HEK293 (cell line): ENCODE measurements around the gene CT45A1.
"Not testable (repeated sequence)": the region's sequence is repeated elsewhere in the genome, so short reads cannot be mapped to it uniquely, and the experiment has no call there.

Experiments
- CTCF ChIA-PET: fragments of 350-600 bp; formaldehyde crosslinking; extraction: SDS; loops from one replicate; lab custom pipeline; 2021; ENCODE audit warnings: antibody characterized with exemption; lab: Yijun Ruan, JAX
- POLR2A ChIA-PET: fragments of 300-600 bp; formaldehyde crosslinking; extraction: SDS; loops from one replicate; lab custom pipeline; 2020; ENCODE audit warnings: antibody characterized with exemption, inconsistent platforms; lab: Yijun Ruan, JAX
- H3K27ac ChIP-seq: fragments of 200-500 bp; sonication (Bioruptor generic); 2 replicates; pipeline ENCODE4 v1.5.1; 2014; ENCODE audit warnings: low read depth, low read length, control low read depth, inconsistent platforms; ENCODE audit errors: extremely low read depth
- H3K36me3 ChIP-seq, 2 experiments: fragments of 200-500 bp in 1 of 2; sonication (Bioruptor generic) in 1 of 2; 1 replicate in 1 of 2; 2 replicates in 1 of 2; pipeline ENCODE4 v1.5.1; 2014 to 2017; ENCODE audit warnings: inconsistent platforms in 2 of 2, low read length in 2 of 2; ENCODE audit not compliant: control insufficient read depth in 2 of 2, insufficient read depth in 1 of 2
- H3K4me1 ChIP-seq: fragments of 200-500 bp; sonication (Bioruptor generic); 2 replicates; pipeline ENCODE4 v1.5.1; 2014; ENCODE audit warnings: mild to moderate bottlenecking, low read length, inconsistent platforms; ENCODE audit not compliant: control insufficient read depth, insufficient read depth
- H3K4me3 ChIP-seq: 2 replicates; pipeline ENCODE4 v1.5.1; 2011; ENCODE audit warnings: low read depth, mild to moderate bottlenecking, control low read depth, low read length, moderate library complexity
- H3K9me3 ChIP-seq: fragments of 200-500 bp; sonication (Bioruptor generic); 2 replicates; pipeline ENCODE4 v1.5.1; 2014; ENCODE audit warnings: low read depth, low read length, inconsistent platforms; ENCODE audit not compliant: control insufficient read depth, insufficient read depth
- AEBP2 ChIP-seq: fragments of 450-650 bp; formaldehyde crosslinking; IDR thresholded peaks from 2 replicates; pipeline ENCODE4 v1.5.1; 2016; ENCODE audit warnings: missing biosample characterization, missing genetic modification characterization, borderline replicate concordance
- HOXD13 ChIP-seq: sonication (generic); formaldehyde crosslinking; IDR thresholded peaks from 2 replicates; pipeline ENCODE4 v1.8.0; 2022; ENCODE audit warnings: missing genetic modification reagents, borderline replicate concordance
- KLF10 ChIP-seq: fragments of 450-650 bp; IDR thresholded peaks from 2 replicates; pipeline ENCODE4 v1.5.1; 2018; ENCODE audit warnings: missing biosample characterization, mild to moderate bottlenecking, missing genetic modification characterization
- SALL2 ChIP-seq: fragments of 450-650 bp; formaldehyde crosslinking; IDR thresholded peaks from 2 replicates; pipeline ENCODE4 v1.5.0; 2017; ENCODE audit warnings: missing biosample characterization, mild to moderate bottlenecking, missing genetic modification characterization, borderline replicate concordance
- SCRT1 ChIP-seq: fragments of 450-650 bp; formaldehyde crosslinking; IDR thresholded peaks from 2 replicates; pipeline ENCODE4 v1.5.1; 2016; ENCODE audit warnings: missing biosample characterization, missing genetic modification characterization, borderline replicate concordance
- TRIM28 ChIP-seq: IDR thresholded peaks from 2 replicates; pipeline ENCODE4 v1.6.1; 2011; ENCODE audit warnings: low read length, control low read depth, borderline replicate concordance
- ZBTB1 ChIP-seq: fragments of 450-650 bp; formaldehyde crosslinking; IDR thresholded peaks from 2 replicates; pipeline ENCODE4 v1.5.1; 2016; ENCODE audit warnings: missing biosample characterization, missing genetic modification characterization
- ZBTB20 ChIP-seq: fragments of 450-650 bp; formaldehyde crosslinking; IDR thresholded peaks from 2 replicates; pipeline ENCODE4 v1.5.1; 2016; ENCODE audit warnings: missing biosample characterization, missing genetic modification characterization
- ZNF10 ChIP-seq: fragments of 450-650 bp; formaldehyde crosslinking; IDR thresholded peaks from 2 replicates; pipeline ENCODE4 v1.5.1; 2017; ENCODE audit warnings: missing biosample characterization, missing genetic modification characterization
- ZNF133 ChIP-seq: fragments of 450-650 bp; formaldehyde crosslinking; IDR thresholded peaks from 2 replicates; pipeline ENCODE4 v1.5.1; 2016; ENCODE audit warnings: missing biosample characterization, missing genetic modification characterization
- ZNF138 ChIP-seq: fragments of 450-650 bp; formaldehyde crosslinking; IDR thresholded peaks from 2 replicates; pipeline ENCODE4 v1.5.1; 2016; ENCODE audit warnings: missing biosample characterization, missing genetic modification characterization, borderline replicate concordance
- ZNF146 ChIP-seq: fragments of 450-650 bp; formaldehyde crosslinking; IDR thresholded peaks from 2 replicates; pipeline ENCODE4 v1.5.1; 2016; ENCODE audit warnings: missing biosample characterization, missing genetic modification characterization
- ZNF155 ChIP-seq: fragments of 450-650 bp; formaldehyde crosslinking; IDR thresholded peaks from 2 replicates; pipeline ENCODE4 v1.5.1; 2016; ENCODE audit warnings: missing biosample characterization, missing genetic modification characterization
- ZNF211 ChIP-seq: fragments of 450-650 bp; formaldehyde crosslinking; IDR thresholded peaks from 2 replicates; pipeline ENCODE4 v1.5.1; 2016; ENCODE audit warnings: low read depth, missing biosample characterization, missing genetic modification characterization
- ZNF239 ChIP-seq: fragments of 450-650 bp; formaldehyde crosslinking; IDR thresholded peaks from 2 replicates; pipeline ENCODE4 v1.5.1; 2016; ENCODE audit warnings: missing biosample characterization, missing genetic modification characterization
- ZNF280C ChIP-seq: fragments of 450-650 bp; formaldehyde crosslinking; IDR thresholded peaks from 2 replicates; pipeline ENCODE4 v1.5.1; 2016; ENCODE audit warnings: missing biosample characterization, missing genetic modification characterization
- ZNF280D ChIP-seq: fragments of 450-650 bp; formaldehyde crosslinking; IDR thresholded peaks from 2 replicates; pipeline ENCODE4 v1.5.1; 2016; ENCODE audit warnings: missing biosample characterization, missing genetic modification characterization
- ZNF350 ChIP-seq: fragments of 450-650 bp; formaldehyde crosslinking; IDR thresholded peaks from 2 replicates; pipeline ENCODE4 v1.5.0; 2017; ENCODE audit warnings: missing biosample characterization, mild to moderate bottlenecking, missing genetic modification characterization
- ZNF366 ChIP-seq: fragments of 450-650 bp; formaldehyde crosslinking; conservative IDR thresholded peaks from 2 replicates; pipeline ENCODE4 v1.5.1; 2016; ENCODE audit warnings: missing biosample characterization, missing genetic modification characterization
- ZNF416 ChIP-seq: fragments of 450-650 bp; formaldehyde crosslinking; IDR thresholded peaks from 2 replicates; pipeline ENCODE4 v1.5.1; 2016; ENCODE audit warnings: missing biosample characterization, missing genetic modification characterization
- ZNF571 ChIP-seq: fragments of 450-650 bp; formaldehyde crosslinking; IDR thresholded peaks from 2 replicates; pipeline ENCODE4 v1.5.0; 2017; ENCODE audit warnings: missing biosample characterization, missing genetic modification characterization
- ZNF629 ChIP-seq: fragments of 450-650 bp; formaldehyde crosslinking; IDR thresholded peaks from 2 replicates; pipeline ENCODE4 v1.5.1; 2017; ENCODE audit warnings: missing biosample characterization, missing genetic modification characterization
- ZNF654 ChIP-seq: fragments of 450-650 bp; formaldehyde crosslinking; IDR thresholded peaks from 2 replicates; pipeline ENCODE4 v1.5.1; 2016; ENCODE audit warnings: low read depth, missing biosample characterization, missing genetic modification characterization
- ZNF830 ChIP-seq: fragments of 450-650 bp; IDR thresholded peaks from 2 replicates; pipeline ENCODE4 v1.5.0; 2018; ENCODE audit warnings: missing biosample characterization, missing genetic modification characterization, low read depth, mild to moderate bottlenecking, moderate library complexity

The CT45A1 gene

GRCh38 chrX:135740681-135741149 is 27.3 kb downstream of the CT45A1 start (continued):
- no peak for TF ChIP-seq AEBP2
- TF ChIP-seq ZNF654 (tag by site-specific recombination), result peak; percentile 69
- TF ChIP-seq ZNF146, result no peak
- TF ChIP-seq TRIM28, result no peak

- no peaks in the 10 kb centered on the region for H3K4me1 ChIP-seq
- H3K36me3 ChIP-seq, result no peaks in the 10 kb centered on the region
- ChIA-PET POLR2A (no interaction called here), CTCF (interaction anchor here (1.0 to 1.4 kb wide), 2 partner anchors 148 to 156 kb away, joined by 3 read pairs; no protein-coding TSS in a partner anchor)
- no peak overlapping the region for H3K27ac ChIP-seq
- H3K4me3 ChIP-seq, result no peak overlapping the region
- H3K9me3 ChIP-seq, result no peaks in the 10 kb centered on the region
- TF ChIP-seq ZNF138, result no peak
- no peak for TF ChIP-seq ZNF211 (tag by site-specific recombination)
- TF ChIP-seq ZNF366 (tag by site-specific recombination), result no peak
- TF ChIP-seq ZNF280C (tag by site-specific recombination), result no peak
- TF ChIP-seq ZNF133 (tag by site-specific recombination), result no peak
- TF ChIP-seq ZBTB1 (tag by site-specific recombination), result no peak
- TF ChIP-seq ZNF629 (tag by site-specific recombination), result no peak
- no peak for TF ChIP-seq ZNF239 (tag by site-specific recombination)
- no peak for TF ChIP-seq HOXD13 (CRISPR knock-in tag)
- TF ChIP-seq ZNF571 (tag by site-specific recombination), result no peak
- TF ChIP-seq SALL2, result no peak
- TF ChIP-seq KLF10 (tag by site-specific recombination), result no peak
- TF ChIP-seq ZNF830 (tag by site-specific recombination), result no peak
- TF ChIP-seq ZNF416 (tag by site-specific recombination), result no peak
- no peak for TF ChIP-seq SCRT1 (tag by site-specific recombination)
- TF ChIP-seq ZNF155, result no peak
- TF ChIP-seq ZBTB20, result no peak
- TF ChIP-seq ZNF10, result no peak
- TF ChIP-seq ZNF350 (tag by site-specific recombination), result no peak
These were observed 27.8 kb downstream of the CT45A1 start for GRCh38 chrX:135741192-135741715.

GRCh38 chrX:135744739-135745138 is 31.3 kb downstream of the CT45A1 start:
- CTCF ChIA-PET, result interaction anchor here (0.5 to 0.7 kb wide), 2 partner anchors 76 to 121 kb away, joined by 3 to 4 read pairs; no protein-coding TSS in a partner anchor

More at GRCh38 chrX:135744739-135745138, 31.3 kb downstream of the CT45A1 start:
- H3K9me3 ChIP-seq, H3K27ac ChIP-seq, H3K36me3 ChIP-seq, H3K4me1 ChIP-seq, POLR2A ChIA-PET, H3K4me3 ChIP-seq: not testable (repeated sequence)
- peak; percentile 95 for TF ChIP-seq ZNF146
- 0 out of 2 replicates have a peak, but pooled peaks have one; percentile 28 for TF ChIP-seq ZNF280D (tag by site-specific recombination)
